ENCODE data around the gene SELENOM.

DNA sequence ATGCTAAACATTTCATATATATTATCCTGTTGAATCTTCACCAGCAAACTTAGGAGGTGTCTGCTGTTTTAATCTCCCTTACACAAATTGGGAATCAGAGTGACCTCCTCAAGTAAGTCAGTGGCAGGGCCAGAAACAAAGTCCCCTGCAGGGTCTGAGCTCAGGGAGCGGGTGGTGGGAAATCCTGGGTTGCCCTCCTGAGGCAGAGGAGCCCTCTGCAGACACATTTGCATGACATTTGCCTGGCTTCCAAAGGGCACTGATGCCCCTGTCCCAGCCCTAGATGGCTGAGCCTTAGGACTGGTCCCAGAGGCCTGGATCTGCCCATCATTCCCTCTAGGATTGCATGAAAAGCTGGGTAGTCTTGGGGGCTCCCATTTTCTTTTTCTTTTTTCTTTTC lies 13.3 kb upstream of the SELENOM start:
- TF ChIP-seq CTCF (IDR thresholded peaks at IDR 0.05) (no peak), POLR2A (IDR thresholded peaks at IDR 0.05) (no peak), POLR2AphosphoS5 (IDR thresholded peaks at IDR 0.05) (no peak), EP300 (IDR thresholded peaks at IDR 0.05) (no peak)
